Renal pelvis (tissue), 4 donors: ENCODE data around the gene PKD2. TPM values are rescaled to one million over a fixed set of nuclear protein-coding genes. Genes with fewer than 3 reads are reported as not detected.
"Not testable (repeated sequence)": the region's sequence is repeated elsewhere in the genome, so short reads cannot be mapped to it uniquely, and the experiment has no call there.

Experiments used
- DNase-seq: peaks from one replicate; pipeline ENCODE4 v3.0.0-alpha.2; 2013
- polyA plus RNA-seq, 3 donors: library from polyadenylated mRNA; unstranded; fragments of 120-200 nt; gene quantifications; one replicate each; pipeline ENCODE4 v1.2.1, GENCODE V29; 2013; ENCODE audit not compliant: insufficient read length in 3 of 3

PKD2 gene
- polyA plus RNA-seq, 3 donors: 66.3 to 86.2 (median 68.0) TPM

DNA sequence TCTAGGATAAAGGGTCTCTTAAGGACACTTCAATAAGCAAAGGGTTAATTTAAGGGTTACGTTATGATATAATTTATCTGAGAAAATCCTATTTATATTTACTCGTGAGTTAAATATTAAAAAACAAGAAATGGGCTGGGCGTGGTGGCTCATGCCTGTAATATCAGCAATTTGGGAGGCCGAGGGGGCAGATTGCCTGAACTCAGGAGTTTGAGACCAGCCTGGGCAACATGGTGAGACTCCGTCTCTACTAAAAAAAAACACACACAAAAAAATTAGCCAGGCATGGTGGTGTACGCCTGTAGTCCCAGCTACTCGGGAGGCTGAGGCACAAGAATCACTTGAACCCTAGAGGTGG lies 100.7 kb downstream of the PKD2 start:
- DNase-seq: not testable (repeated sequence)

GRCh38 chr4:88108747-88109122 lies 101.3 kb downstream of the PKD2 start:
- DNase-seq: no peak

DNA sequence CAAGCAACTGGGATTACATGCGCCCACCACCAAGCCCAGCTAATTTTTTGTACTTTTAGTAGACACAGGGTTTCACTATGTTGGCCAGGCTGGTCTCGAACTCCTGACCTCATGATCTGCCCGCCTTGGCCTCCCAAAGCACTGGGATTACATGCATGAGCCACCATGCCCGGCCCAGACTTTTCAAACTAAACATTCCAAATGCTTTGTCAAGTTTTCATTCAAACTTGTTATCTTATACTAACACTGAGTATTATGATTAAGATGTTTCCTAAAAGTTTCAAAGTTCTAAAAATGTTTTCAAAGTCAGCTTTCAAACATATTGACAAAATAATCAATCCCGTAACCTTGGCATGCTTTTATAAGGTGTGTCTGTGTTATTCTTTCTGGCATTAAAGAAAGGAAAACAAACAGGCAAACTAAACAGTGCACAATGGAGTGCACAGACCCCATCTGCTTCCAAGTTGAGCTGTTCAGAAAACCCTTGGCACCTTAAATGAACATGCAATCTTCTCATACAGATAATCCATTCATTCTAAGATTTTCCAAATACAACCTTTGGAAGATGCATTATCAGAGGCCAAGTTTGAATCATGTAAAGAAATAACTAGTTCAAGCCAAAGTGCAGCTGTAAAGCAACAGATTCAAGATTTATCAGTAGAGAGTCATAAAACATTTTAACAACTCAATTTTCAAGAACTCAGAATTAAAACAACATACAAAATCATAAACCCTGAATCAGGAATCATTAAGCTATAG lies 101.9 kb downstream of the PKD2 start:
- DNase-seq: no peak

GRCh38 chr4:88110826-88111225 lies 103.4 kb downstream of the PKD2 start:
- DNase-seq: no peak

GRCh38 chr4:88112856-88113255 lies 105.4 kb downstream of the PKD2 start:
- DNase-seq: no peak

DNA sequence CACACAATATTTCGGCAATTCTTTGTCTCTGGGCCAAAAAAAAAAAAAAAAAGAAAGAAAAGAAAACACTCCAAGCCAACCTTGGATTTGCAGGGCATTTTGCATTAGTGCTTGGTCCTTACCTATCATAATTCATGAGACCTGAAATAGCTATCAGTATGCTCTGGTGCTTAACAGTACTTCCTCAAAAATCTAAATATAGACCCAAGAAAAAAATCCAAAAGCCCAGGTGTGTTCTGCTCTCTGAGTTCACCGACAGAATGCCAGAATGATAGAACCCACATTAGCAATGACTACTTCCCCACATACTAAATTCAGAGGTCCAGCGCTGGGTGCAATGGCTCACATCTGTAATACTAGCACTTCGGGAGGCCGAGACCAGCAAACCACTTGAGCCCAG lies 108.2 kb downstream of the PKD2 start:
- no peak for DNase-seq

- no peak for DNase-seq
These were observed 112.5 kb downstream of the PKD2 start for GRCh38 chr4:88119943-88120342.

DNA sequence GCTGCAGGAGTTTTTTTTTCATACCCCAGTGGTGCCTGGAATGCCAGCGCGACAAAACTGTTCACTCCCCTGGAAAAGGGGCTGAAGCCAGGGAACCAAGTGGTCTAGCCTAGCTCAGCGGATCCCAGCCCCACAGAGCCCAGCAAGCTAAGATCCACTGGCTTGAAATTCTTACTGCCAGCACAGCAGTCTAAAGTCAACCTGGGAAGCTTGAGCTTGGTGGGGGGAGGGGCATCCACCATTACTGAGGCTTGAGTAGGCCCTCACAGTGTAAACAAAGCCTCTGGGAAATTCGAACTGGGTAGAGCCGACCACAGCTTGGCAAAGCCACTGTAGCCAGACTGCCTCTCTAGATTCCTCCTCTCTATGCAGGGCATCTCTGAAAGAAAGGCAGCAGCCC lies 114.8 kb downstream of the PKD2 start:
- DNase-seq: not testable (repeated sequence)

Other genes with a start within 250 kb of the PKD2 start
- not detected for gene IBSP, start 208.1 kb upstream of the PKD2 start, polyA plus RNA-seq
- not detected for gene MEPE, start 174.7 kb upstream of the PKD2 start, polyA plus RNA-seq
- 100 to 1,000 TPM; 106 to 143 (median 112) TPM for gene SPP1, start 31.9 kb upstream of the PKD2 start, polyA plus RNA-seq
- 1 to 10 TPM; 5.9 to 6.9 (median 6.3) TPM for gene ABCG2, start 151.0 kb downstream of the PKD2 start, polyA plus RNA-seq